Measurements from ENCODE around the gene CACNA2D3. TPM values are rescaled to one million over a fixed set of nuclear protein-coding genes. Genes with fewer than 3 reads are reported as not detected.

Gene CACNA2D3
- total and polyA plus RNA-seq, 4 donors, result 0.38 to 2.5 (median 1.1) TPM

DNA sequence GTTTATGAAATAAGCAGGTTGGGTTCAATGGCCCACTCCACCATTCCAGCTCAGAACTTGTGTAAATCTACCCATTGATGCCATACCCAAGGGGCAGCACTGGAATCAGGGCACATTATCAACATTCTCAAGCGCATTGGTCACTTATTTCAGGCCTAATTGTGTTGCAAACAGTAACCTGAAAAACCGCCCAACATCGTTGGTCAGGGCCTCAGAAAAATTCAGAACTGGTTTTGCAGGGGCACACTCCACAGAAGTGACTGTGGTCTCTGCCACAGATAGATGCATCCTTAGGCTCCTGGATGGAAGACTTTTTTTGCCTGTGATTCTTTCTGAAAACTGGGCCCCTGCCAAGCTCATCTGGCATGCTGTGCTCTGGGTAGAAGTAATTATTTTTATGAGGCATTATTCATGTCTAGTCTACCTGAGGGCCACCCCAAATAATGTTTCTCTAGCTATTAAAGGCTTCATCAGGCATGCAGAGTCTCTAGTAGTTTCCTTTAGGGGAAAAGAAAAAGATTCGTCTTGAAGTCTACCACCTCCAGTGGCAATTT is 827.2 kb downstream of the CACNA2D3 start:
- no peak for DNase-seq
- Histone ChIP-seq H3K9ac (ENCODE audit: insufficient read depth in 1 of 2, low read length in 2 of 2) (no peak overlapping the region), H3K4me3 (no peak overlapping the region), H3K4me1 (ENCODE audit: control insufficient read depth in 5 of 5, insufficient read depth in 5 of 5, low read length in 5 of 5) (peaks cover 0 to 24% (median 5%) of the 10 kb centered on the region in 5 donors), H3K27ac (ENCODE audit: low read depth in 1 of 2, low read length in 1 of 2) (no peak overlapping the region), H3K27me3 (ENCODE audit: control insufficient read depth in 3 of 3, insufficient read depth in 3 of 3, low read length in 2 of 3) (no peaks in the 10 kb centered on the region), H3K36me3 (ENCODE audit: control insufficient read depth in 4 of 4, insufficient read depth in 4 of 4, low read length in 4 of 4) (no peaks in the 10 kb centered on the region), H3K9me3 (ENCODE audit: control insufficient read depth in 4 of 4, insufficient read depth in 3 of 4, low read length in 3 of 4) (peaks cover 0 to 2% (median 0%) of the 10 kb centered on the region in 4 donors)
- ATAC-seq (ENCODE audit: insufficient read depth, low FRiP score), result no peak
- no peak for TF ChIP-seq CTCF (IDR thresholded peaks at IDR 0.05; ENCODE audit: control extremely low read depth, extremely low read depth)
- WGBS, 2 donors, result 87 to 96% methylated on average over 4 of the region's 4 CpGs

- H3K4me1 ChIP-seq (ENCODE audit: control insufficient read depth in 5 of 5, insufficient read depth in 5 of 5, low read length in 5 of 5), result peaks cover 0 to 24% (median 5%) of the 10 kb centered on the region in 5 donors
- no peak for TF ChIP-seq CTCF (IDR thresholded peaks at IDR 0.05; ENCODE audit: control extremely low read depth, extremely low read depth)
- H3K36me3 ChIP-seq (ENCODE audit: control insufficient read depth in 4 of 4, insufficient read depth in 4 of 4, low read length in 4 of 4), result no peaks in the 10 kb centered on the region
- H3K9me3 ChIP-seq (ENCODE audit: control insufficient read depth in 4 of 4, insufficient read depth in 3 of 4, low read length in 3 of 4), result peaks cover 0 to 2% (median 0%) of the 10 kb centered on the region in 4 donors
- WGBS, 2 donors, result 35 to 43% methylated on average over 7 of the region's 7 CpGs
- no peak for ATAC-seq (ENCODE audit: insufficient read depth, low FRiP score)
- no peaks in the 10 kb centered on the region for H3K27me3 ChIP-seq (ENCODE audit: control insufficient read depth in 3 of 3, insufficient read depth in 3 of 3, low read length in 2 of 3)
- DNase-seq, result no peak
- H3K27ac ChIP-seq (ENCODE audit: low read depth in 1 of 2, low read length in 1 of 2), result no peak overlapping the region
- H3K4me3 ChIP-seq, result no peak overlapping the region
- no peak overlapping the region for H3K9ac ChIP-seq (ENCODE audit: insufficient read depth in 1 of 2, low read length in 2 of 2)
Observed at GRCh38 chr3:54950391-54951003, 828.1 kb downstream of the CACNA2D3 start.

GRCh38 chr3:54951405-54951804 is 829.1 kb downstream of the CACNA2D3 start:
- peak; percentile 10 for TF ChIP-seq CTCF (IDR thresholded peaks at IDR 0.05; ENCODE audit: control extremely low read depth, extremely low read depth)
- DNase-seq, result peak; percentile 85 to 91 (median 86)
- Histone ChIP-seq H3K9me3 (ENCODE audit: control insufficient read depth in 4 of 4, insufficient read depth in 3 of 4, low read length in 3 of 4) (peaks cover 0 to 2% (median 0%) of the 10 kb centered on the region in 4 donors), H3K4me3 (no peak overlapping the region), H3K27ac (ENCODE audit: low read depth in 1 of 2, low read length in 1 of 2) (no peak overlapping the region), H3K36me3 (ENCODE audit: control insufficient read depth in 4 of 4, insufficient read depth in 4 of 4, low read length in 4 of 4) (no peaks in the 10 kb centered on the region), H3K9ac (ENCODE audit: insufficient read depth in 1 of 2, low read length in 2 of 2) (no peak overlapping the region), H3K27me3 (ENCODE audit: control insufficient read depth in 3 of 3, insufficient read depth in 3 of 3, low read length in 2 of 3) (no peaks in the 10 kb centered on the region), H3K4me1 (ENCODE audit: control insufficient read depth in 5 of 5, insufficient read depth in 5 of 5, low read length in 5 of 5) (peaks cover 0 to 24% (median 5%) of the 10 kb centered on the region in 5 donors)
- 69 to 80% methylated on average over 8 of the region's 8 CpGs for WGBS, 2 donors
- peak; percentile 63 for ATAC-seq (ENCODE audit: insufficient read depth, low FRiP score)
